KMS-11 (cell line): ENCODE results near the gene FAM131B.

Experiments used
- H2AFZ ChIP-seq: fragments of 200-600 bp; sonication (generic); 2 replicates; pipeline ENCODE4 v1.6.1; 2016; ENCODE audit warnings: antibody characterized with exemption, mixed run types, low read depth
- H3K27ac ChIP-seq: fragments of 200-600 bp; sonication (generic); 2 replicates; pipeline ENCODE4 v1.6.1; 2016; ENCODE audit warnings: mild to moderate bottlenecking, mixed run types
- H3K27me3 ChIP-seq: fragments of 200-600 bp; sonication (generic); 2 replicates; pipeline ENCODE4 v1.6.1; 2017; ENCODE audit warnings: mild to moderate bottlenecking, low read depth, mixed run types, moderate library complexity; ENCODE audit not compliant: insufficient read depth
- H3K36me3 ChIP-seq: fragments of 200-600 bp; sonication (generic); 2 replicates; pipeline ENCODE4 v1.6.1; 2017; ENCODE audit warnings: mild to moderate bottlenecking, mixed run types; ENCODE audit not compliant: insufficient read depth
- H3K4me1 ChIP-seq: fragments of 200-600 bp; sonication (generic); 2 replicates; pipeline ENCODE4 v1.6.1; 2016; ENCODE audit warnings: mild to moderate bottlenecking, low read depth, mixed run types; ENCODE audit not compliant: poor library complexity, severe bottlenecking
- H3K4me2 ChIP-seq: fragments of 200-600 bp; sonication (generic); 2 replicates; pipeline ENCODE4 v1.7.0; 2016; ENCODE audit warnings: mild to moderate bottlenecking, mixed run types
- H3K4me3 ChIP-seq: fragments of 200-600 bp; sonication (generic); IDR thresholded peaks from 2 replicates; pipeline ENCODE4 v1.6.1; 2017; ENCODE audit warnings: low read depth, low read length, mixed read lengths; ENCODE audit not compliant: insufficient read depth
- H3K79me2 ChIP-seq: fragments of 200-600 bp; sonication (generic); 2 replicates; pipeline ENCODE4 v1.6.1; 2016; ENCODE audit warnings: low read depth, mixed run types; ENCODE audit not compliant: insufficient read depth
- H3K9ac ChIP-seq: fragments of 200-600 bp; sonication (generic); 2 replicates; pipeline ENCODE4 v1.6.1; 2016; ENCODE audit warnings: mild to moderate bottlenecking, mixed run types
- H4K20me1 ChIP-seq: fragments of 200-600 bp; sonication (generic); 2 replicates; pipeline ENCODE4 v1.6.1; 2016; ENCODE audit warnings: mild to moderate bottlenecking, mixed run types; ENCODE audit not compliant: insufficient read depth
- TF ChIP-seq, protein P1 (sequence below): fragments of 200-600 bp; sonication (generic); conservative IDR thresholded peaks from 2 replicates; pipeline ENCODE4 v1.6.1; 2017; ENCODE audit warnings: low read depth, mild to moderate bottlenecking, antibody characterized with exemption, low read length, moderate library complexity, mixed read lengths

Gene FAM131B

DNA sequence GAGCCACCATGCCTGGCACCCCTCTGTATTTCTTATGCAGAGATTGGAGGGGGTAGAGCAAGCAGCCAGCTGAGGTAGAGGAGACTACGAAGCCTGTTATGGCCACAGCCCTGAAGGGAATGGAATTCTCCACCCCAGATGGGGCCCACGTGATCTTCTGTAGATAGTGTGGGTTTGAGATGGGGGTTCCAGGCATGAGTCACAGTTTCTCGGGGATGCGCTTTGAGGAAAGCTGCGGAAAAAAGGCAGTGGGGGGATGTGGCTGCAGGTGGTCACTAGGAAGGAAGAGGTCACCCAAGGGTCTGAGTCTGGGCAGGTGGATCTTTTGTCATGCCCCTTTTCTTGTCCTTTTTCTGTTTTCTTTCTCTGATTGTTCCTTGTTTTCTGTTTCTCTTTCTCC, 11.5 kb downstream of the FAM131B start:
- H4K20me1 ChIP-seq, result no peaks in the 10 kb centered on the region
- TF ChIP-seq, protein P1, sequence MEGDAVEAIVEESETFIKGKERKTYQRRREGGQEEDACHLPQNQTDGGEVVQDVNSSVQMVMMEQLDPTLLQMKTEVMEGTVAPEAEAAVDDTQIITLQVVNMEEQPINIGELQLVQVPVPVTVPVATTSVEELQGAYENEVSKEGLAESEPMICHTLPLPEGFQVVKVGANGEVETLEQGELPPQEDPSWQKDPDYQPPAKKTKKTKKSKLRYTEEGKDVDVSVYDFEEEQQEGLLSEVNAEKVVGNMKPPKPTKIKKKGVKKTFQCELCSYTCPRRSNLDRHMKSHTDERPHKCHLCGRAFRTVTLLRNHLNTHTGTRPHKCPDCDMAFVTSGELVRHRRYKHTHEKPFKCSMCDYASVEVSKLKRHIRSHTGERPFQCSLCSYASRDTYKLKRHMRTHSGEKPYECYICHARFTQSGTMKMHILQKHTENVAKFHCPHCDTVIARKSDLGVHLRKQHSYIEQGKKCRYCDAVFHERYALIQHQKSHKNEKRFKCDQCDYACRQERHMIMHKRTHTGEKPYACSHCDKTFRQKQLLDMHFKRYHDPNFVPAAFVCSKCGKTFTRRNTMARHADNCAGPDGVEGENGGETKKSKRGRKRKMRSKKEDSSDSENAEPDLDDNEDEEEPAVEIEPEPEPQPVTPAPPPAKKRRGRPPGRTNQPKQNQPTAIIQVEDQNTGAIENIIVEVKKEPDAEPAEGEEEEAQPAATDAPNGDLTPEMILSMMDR, result no peak
- no peaks in the 10 kb centered on the region for H3K79me2 ChIP-seq
- H3K4me2 ChIP-seq, result no peak overlapping the region
- no peak overlapping the region for H3K4me3 ChIP-seq
- no peaks in the 10 kb centered on the region for H3K27me3 ChIP-seq
- no peaks in the 10 kb centered on the region for H3K4me1 ChIP-seq
- no peak overlapping the region for H3K27ac ChIP-seq
- no peak overlapping the region for H2AFZ ChIP-seq
- no peak overlapping the region for H3K9ac ChIP-seq
- no peaks in the 10 kb centered on the region for H3K36me3 ChIP-seq

GRCh38 chr7:143347950-143348349, 14.6 kb downstream of the FAM131B start:
- Histone ChIP-seq H3K36me3 (no peaks in the 10 kb centered on the region), H3K27me3 (no peaks in the 10 kb centered on the region), H4K20me1 (no peaks in the 10 kb centered on the region), H3K27ac (no peak overlapping the region), H3K79me2 (no peaks in the 10 kb centered on the region), H3K4me2 (no peak overlapping the region), H3K4me3 (no peak overlapping the region), H3K4me1 (no peaks in the 10 kb centered on the region), H2AFZ (no peak overlapping the region), H3K9ac (no peak overlapping the region)
- TF ChIP-seq, protein P1, result no peak

- Histone ChIP-seq H3K27ac (no peak overlapping the region), H3K36me3 (no peaks in the 10 kb centered on the region), H3K4me1 (no peaks in the 10 kb centered on the region), H4K20me1 (no peaks in the 10 kb centered on the region), H3K4me2 (no peak overlapping the region), H3K4me3 (no peak overlapping the region), H3K79me2 (no peaks in the 10 kb centered on the region), H3K27me3 (no peaks in the 10 kb centered on the region), H2AFZ (no peak overlapping the region), H3K9ac (no peak overlapping the region)
- TF ChIP-seq, protein P1, result no peak
These were observed 16.5 kb downstream of the FAM131B start for GRCh38 chr7:143346018-143346417.

- Histone ChIP-seq H3K4me1 (no peaks in the 10 kb centered on the region), H3K36me3 (no peaks in the 10 kb centered on the region), H2AFZ (no peak overlapping the region), H3K27me3 (no peaks in the 10 kb centered on the region), H3K79me2 (no peaks in the 10 kb centered on the region), H4K20me1 (no peaks in the 10 kb centered on the region), H3K4me2 (no peak overlapping the region), H3K27ac (no peak overlapping the region), H3K4me3 (no peak overlapping the region), H3K9ac (no peak overlapping the region)
- TF ChIP-seq, protein P1, result no peak
These were observed 17.0 kb downstream of the FAM131B start for GRCh38 chr7:143345428-143345900.

DNA sequence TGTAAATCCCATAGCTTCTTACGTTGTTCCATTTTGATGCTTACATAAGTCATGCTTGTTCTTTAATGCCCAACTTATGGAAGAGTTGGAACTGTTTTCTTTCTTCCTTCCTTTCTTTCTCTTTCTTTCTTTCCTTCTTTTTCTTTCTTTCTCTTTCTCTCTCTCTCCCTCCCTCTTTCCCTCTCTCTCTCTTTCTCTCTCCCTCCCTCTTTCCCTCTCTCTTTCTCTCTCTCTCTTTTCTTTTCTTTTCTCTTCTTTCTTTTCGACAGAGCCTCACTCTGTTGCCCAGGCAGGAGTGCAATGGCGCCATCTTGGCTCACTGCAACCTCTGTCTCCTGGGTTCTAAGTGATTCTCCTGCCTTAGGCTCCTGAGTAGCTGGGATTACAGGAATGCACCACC, 18.9 kb downstream of the FAM131B start:
- Histone ChIP-seq H3K36me3 (no peaks in the 10 kb centered on the region), H3K27ac (no peak overlapping the region), H3K4me3 (no peak overlapping the region), H2AFZ (no peak overlapping the region), H4K20me1 (no peaks in the 10 kb centered on the region), H3K4me2 (no peak overlapping the region), H3K9ac (no peak overlapping the region), H3K79me2 (no peaks in the 10 kb centered on the region), H3K27me3 (no peaks in the 10 kb centered on the region), H3K4me1 (no peaks in the 10 kb centered on the region)
- TF ChIP-seq, protein P1, result no peak
